ENCODE data around the gene PACSIN1.

DNA sequence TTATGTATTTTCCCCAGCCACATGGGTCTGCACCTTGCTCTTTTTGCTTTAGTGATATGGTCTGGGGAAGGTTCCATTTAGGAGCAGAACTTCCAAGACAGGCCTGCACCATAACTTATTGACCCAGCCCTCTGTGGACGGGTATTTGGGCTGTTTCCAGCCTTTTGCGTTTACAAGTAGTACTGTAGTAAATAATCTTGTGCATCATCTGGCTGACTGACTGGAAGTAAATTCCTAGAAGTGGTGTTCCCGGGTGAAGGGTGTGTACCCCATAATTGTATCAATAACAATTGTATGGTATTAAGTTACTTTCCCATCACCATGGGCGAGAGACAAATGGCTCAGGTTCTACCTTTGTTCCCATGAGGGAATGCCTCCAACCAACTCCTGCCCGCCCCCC lies 58.6 kb downstream of the PACSIN1 start:
- TF ChIP-seq POLR2A (IDR thresholded peaks at IDR 0.05) (no peak), CTCF (IDR thresholded peaks at IDR 0.05) (no peak)
